Fibroblast of lung (primary cell): ENCODE results near the gene WFDC5. TPM values are rescaled to one million over a fixed set of nuclear protein-coding genes. Genes with fewer than 3 reads are reported as not detected.
A peak's percentile ranks its signal among the peaks of the same experiment; 100 is the strongest.

Source experiments
- DNase-seq, 2 donors: peaks; one replicate each; pipeline versions ENCODE4 v3.0.0 to v3.0.0-alpha.2; 2010; ENCODE audit warnings: low read depth in 2 of 2
- H2AFZ ChIP-seq: 2 replicates; pipeline ENCODE4 v1.5.1; 2012; ENCODE audit warnings: low read length, control low read depth, inconsistent platforms
- H3K27ac ChIP-seq: 2 replicates; pipeline ENCODE4 v1.5.1; 2011; ENCODE audit warnings: low read length, control low read depth; ENCODE audit not compliant: insufficient read depth
- H3K27me3 ChIP-seq: 2 replicates; pipeline ENCODE4 v1.5.1; 2011; ENCODE audit warnings: mild to moderate bottlenecking, low read length; ENCODE audit not compliant: control insufficient read depth, insufficient read depth
- H3K36me3 ChIP-seq: 2 replicates; pipeline ENCODE4 v1.5.1; 2011; ENCODE audit warnings: low read length; ENCODE audit not compliant: control insufficient read depth, insufficient read depth
- H3K4me1 ChIP-seq: 2 replicates; pipeline ENCODE4 v1.5.1; 2011; ENCODE audit warnings: low read length; ENCODE audit not compliant: control insufficient read depth, insufficient read depth; ENCODE audit errors: extremely low read depth
- H3K4me2 ChIP-seq: 2 replicates; pipeline ENCODE4 v1.5.1; 2011; ENCODE audit warnings: low read length, control low read depth; ENCODE audit not compliant: insufficient read depth; ENCODE audit errors: extremely low read depth
- H3K4me3 ChIP-seq, 4 experiments: fragments of 200-600 bp in 1 of 4; sonication (generic) in 1 of 4; replicated peaks in 1 of 4; 2 replicates each; pipeline ENCODE4 v1.5.1; 2011 to 2016; ENCODE audit warnings: low read length in 4 of 4, low read depth in 3 of 4, mild to moderate bottlenecking in 3 of 4, control low read depth in 2 of 4, inconsistent platforms in 1 of 4, mixed read lengths in 1 of 4; ENCODE audit not compliant: insufficient read depth in 1 of 4; ENCODE audit errors: control extremely low read depth in 1 of 4
- H3K79me2 ChIP-seq: 2 replicates; pipeline ENCODE4 v1.5.1; 2012; ENCODE audit warnings: mild to moderate bottlenecking, low read length, inconsistent platforms; ENCODE audit not compliant: control insufficient read depth, insufficient read depth
- H3K9ac ChIP-seq: 2 replicates; pipeline ENCODE4 v1.5.1; 2011; ENCODE audit warnings: mild to moderate bottlenecking, low read length, control low read depth; ENCODE audit not compliant: insufficient read depth
- H3K9me3 ChIP-seq: 2 replicates; pipeline ENCODE4 v1.5.1; 2012; ENCODE audit warnings: low read depth, low read length; ENCODE audit not compliant: control insufficient read depth, insufficient read depth
- H4K20me1 ChIP-seq: 2 replicates; pipeline ENCODE4 v1.5.1; 2011; ENCODE audit warnings: low read length; ENCODE audit not compliant: control insufficient read depth, insufficient read depth; ENCODE audit errors: extremely low read depth
- EZH2 ChIP-seq: IDR thresholded peaks from 2 replicates; pipeline ENCODE4 v1.5.1; 2012; ENCODE audit warnings: low read length, control low read depth, mild to moderate bottlenecking; ENCODE audit errors: missing control alignments
- polyA plus RNA-seq, 2 donors: library from polyadenylated mRNA; depleted of rRNA in 1 of 2; stranded (reverse) in 1 of 2; unstranded in 1 of 2; fragments of >200 nt; gene quantifications; 2 replicates each; pipeline ENCODE4 v1.2.1, GENCODE V29; 2011 to 2012; ENCODE audit warnings: missing spikeins in 1 of 2
- total RNA-seq: library from RNA; depleted of rRNA; stranded (reverse); fragments of >200 nt; gene quantifications from 2 replicates; pipeline ENCODE4 v1.2.1, GENCODE V29; 2014
- TF ChIP-seq, protein P1 (sequence below), 2 donors: IDR thresholded peaks in 1 of 2; conservative IDR thresholded peaks in 1 of 2; 1 replicate in 1 of 2; 2 replicates in 1 of 2; pipeline ENCODE4 v1.5.1; 2011 to 2012; ENCODE audit warnings: low read length in 2 of 2, control low read depth in 1 of 2, inconsistent platforms in 1 of 2, low read depth in 1 of 2, mild to moderate bottlenecking in 1 of 2

WFDC5 gene
- total and polyA plus RNA-seq, 2 donors (not counting 1 experiment from before 2014, with no cell fraction given) = not detected

DNA sequence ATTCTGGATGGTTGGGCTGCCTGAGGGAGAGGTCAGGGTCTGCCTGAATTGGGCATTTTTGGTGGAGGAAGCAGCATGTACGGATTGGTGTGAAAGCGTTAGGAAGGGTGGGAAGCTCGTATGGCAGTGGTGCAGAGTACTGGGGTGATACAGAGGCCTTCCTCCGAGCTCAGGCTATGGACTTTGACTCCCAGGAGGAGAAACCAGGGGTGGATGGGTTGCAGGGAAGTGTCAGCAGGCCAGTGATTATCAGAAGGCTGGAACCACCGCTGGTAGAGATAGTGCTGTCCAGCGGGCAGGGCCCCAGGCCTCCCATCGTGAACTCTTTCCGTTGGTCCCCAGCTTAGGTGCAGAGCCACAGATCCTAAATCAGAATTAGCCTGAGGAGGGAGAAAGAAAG lies 5.3 kb downstream of the WFDC5 start:
- no peak for TF ChIP-seq EZH2
- TF ChIP-seq, protein P1, sequence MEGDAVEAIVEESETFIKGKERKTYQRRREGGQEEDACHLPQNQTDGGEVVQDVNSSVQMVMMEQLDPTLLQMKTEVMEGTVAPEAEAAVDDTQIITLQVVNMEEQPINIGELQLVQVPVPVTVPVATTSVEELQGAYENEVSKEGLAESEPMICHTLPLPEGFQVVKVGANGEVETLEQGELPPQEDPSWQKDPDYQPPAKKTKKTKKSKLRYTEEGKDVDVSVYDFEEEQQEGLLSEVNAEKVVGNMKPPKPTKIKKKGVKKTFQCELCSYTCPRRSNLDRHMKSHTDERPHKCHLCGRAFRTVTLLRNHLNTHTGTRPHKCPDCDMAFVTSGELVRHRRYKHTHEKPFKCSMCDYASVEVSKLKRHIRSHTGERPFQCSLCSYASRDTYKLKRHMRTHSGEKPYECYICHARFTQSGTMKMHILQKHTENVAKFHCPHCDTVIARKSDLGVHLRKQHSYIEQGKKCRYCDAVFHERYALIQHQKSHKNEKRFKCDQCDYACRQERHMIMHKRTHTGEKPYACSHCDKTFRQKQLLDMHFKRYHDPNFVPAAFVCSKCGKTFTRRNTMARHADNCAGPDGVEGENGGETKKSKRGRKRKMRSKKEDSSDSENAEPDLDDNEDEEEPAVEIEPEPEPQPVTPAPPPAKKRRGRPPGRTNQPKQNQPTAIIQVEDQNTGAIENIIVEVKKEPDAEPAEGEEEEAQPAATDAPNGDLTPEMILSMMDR (conservative IDR thresholded peaks at IDR 0.05 in 1 of 2, IDR thresholded peaks at IDR 0.05 in 1 of 2; ENCODE audit: low read depth in 1 of 2, low read length in 2 of 2) = no peak
- Histone ChIP-seq H3K4me1 (no peaks in the 10 kb centered on the region), H4K20me1 (no peaks in the 10 kb centered on the region), H3K9ac (no peak overlapping the region), H3K36me3 (no peaks in the 10 kb centered on the region), H3K27me3 (peaks cover 5% of the 10 kb centered on the region), H3K79me2 (no peaks in the 10 kb centered on the region), H3K4me2 (no peak overlapping the region), H3K27ac (no peak overlapping the region), H2AFZ (no peak overlapping the region), H3K9me3 (no peaks in the 10 kb centered on the region), H3K4me3 (no peak overlapping the region)
- DNase-seq = no peak

DNA sequence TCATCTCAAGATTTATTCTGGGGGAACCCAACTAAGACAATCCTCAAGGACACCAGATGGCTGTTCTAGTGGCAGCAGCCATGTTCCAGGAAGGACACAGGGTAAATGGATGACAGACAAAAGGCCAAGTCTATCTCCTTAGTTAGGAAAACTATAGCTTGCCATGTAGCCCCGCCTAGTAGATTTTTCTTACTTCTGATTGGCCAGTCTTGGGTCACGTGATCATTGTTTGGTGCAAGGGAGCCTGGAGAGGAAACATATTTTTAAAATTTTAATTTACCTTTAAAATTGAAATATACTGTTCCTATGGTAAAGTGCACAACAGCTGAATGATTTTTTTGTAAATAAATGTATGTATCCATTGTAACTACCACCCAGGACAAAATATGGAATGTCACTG lies 9.7 kb downstream of the WFDC5 start:
- Histone ChIP-seq H2AFZ (no peak overlapping the region), H3K9me3 (no peaks in the 10 kb centered on the region), H3K27me3 (no peaks in the 10 kb centered on the region), H3K4me2 (no peak overlapping the region), H3K9ac (no peak overlapping the region), H3K79me2 (no peaks in the 10 kb centered on the region), H3K4me3 (no peak overlapping the region), H3K36me3 (no peaks in the 10 kb centered on the region), H3K27ac (no peak overlapping the region), H4K20me1 (no peaks in the 10 kb centered on the region), H3K4me1 (no peaks in the 10 kb centered on the region)
- TF ChIP-seq, protein P1 (conservative IDR thresholded peaks at IDR 0.05 in 1 of 2, IDR thresholded peaks at IDR 0.05 in 1 of 2; ENCODE audit: low read depth in 1 of 2, low read length in 2 of 2) = no peak
- no peak for TF ChIP-seq EZH2
- no peak for DNase-seq

DNA sequence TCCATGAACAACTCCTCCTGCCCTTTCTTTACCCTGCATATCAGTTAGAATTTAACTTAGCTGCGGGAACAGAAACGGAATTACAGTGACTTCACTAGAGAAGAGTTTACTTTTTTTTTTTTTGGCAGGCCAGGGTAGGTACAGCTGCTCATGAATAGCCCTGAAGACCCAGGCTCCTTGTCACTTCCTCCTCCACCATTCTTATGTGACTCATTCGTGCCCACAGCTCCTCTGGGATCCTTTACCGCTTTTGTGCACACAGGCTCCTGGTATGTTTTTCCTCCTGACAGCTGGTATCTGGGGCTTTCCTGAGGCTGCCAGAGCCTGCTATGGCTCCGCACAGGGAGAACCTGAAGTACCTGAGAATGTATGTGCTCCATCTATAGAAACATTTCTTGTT lies 10.2 kb downstream of the WFDC5 start:
- H3K27ac ChIP-seq = no peak overlapping the region
- H3K79me2 ChIP-seq = no peaks in the 10 kb centered on the region
- H3K4me2 ChIP-seq = no peak overlapping the region
- H3K9me3 ChIP-seq = no peaks in the 10 kb centered on the region
- H2AFZ ChIP-seq = no peak overlapping the region
- H4K20me1 ChIP-seq = no peaks in the 10 kb centered on the region
- H3K27me3 ChIP-seq = peaks cover under 1% of the 10 kb centered on the region
- H3K4me1 ChIP-seq = no peaks in the 10 kb centered on the region
- no peak overlapping the region for H3K9ac ChIP-seq
- no peak for TF ChIP-seq EZH2
- TF ChIP-seq, protein P1 (conservative IDR thresholded peaks at IDR 0.05 in 1 of 2, IDR thresholded peaks at IDR 0.05 in 1 of 2; ENCODE audit: low read depth in 1 of 2, low read length in 2 of 2) = no peak
- H3K4me3 ChIP-seq = no peak overlapping the region
- no peaks in the 10 kb centered on the region for H3K36me3 ChIP-seq
- DNase-seq = peak; percentile 9 to 90
